ENCODE measurements around the gene PLP1.
"Not testable (repeated sequence)": the region's sequence is repeated elsewhere in the genome, so short reads cannot be mapped to it uniquely, and the experiment has no call there.

The PLP1 gene

DNA sequence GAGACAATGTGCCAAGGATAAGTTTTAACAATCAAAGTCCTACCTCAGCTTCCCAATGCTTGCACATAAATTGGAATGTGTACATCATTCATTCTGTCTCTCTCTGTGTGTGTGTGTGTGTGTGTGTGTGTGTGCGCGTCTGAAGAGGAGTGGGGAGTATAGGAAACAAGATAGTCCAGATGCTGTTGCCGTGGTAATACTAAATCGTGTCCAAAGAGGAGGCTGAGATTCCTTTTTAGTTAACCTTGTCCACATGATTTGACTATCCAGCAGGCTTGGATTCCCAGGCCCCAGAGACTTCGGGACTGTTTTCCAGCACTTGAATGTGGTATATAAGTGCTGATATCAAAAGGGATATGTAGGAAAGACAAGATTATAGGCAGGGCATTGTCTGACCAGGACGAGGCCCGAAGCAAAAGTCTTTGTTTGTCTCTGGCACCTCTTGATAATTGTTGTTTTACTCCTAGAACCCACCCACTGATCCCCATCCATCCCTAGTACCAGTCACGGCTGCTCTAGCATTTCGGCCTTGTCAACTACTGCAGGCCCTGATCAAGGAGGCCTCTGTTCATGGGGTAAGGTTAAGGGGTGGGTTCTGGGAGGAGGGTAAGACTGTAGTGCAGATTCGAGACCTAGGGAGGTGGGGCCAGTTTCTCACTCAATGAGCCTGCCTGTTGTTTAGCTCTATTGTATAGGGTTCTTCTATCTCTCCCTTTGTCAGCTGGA, 3.9 kb downstream of the PLP1 start:
- FAIRE-seq (no peak), DNase-seq (ENCODE audit: low spot score) (no peak)

DNA sequence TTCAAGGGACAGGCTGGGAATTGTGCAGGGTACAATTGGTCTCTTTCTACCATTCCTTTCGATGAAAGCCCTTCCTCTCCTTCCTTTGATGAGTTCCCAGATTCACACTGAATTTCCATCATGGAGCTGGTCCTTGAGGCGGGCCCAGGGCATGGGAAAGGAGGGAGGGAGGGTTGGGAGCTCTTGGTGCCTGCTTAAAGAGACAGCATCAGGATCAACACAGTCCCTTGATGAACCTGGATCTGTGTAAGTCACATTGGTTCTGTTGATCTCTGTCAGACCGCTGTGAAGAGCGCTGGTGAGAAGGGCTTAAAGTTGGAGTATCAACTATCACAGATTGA, 4.4 kb downstream of the PLP1 start:
- DNase-seq (ENCODE audit: low spot score) (no peak), FAIRE-seq (no peak)

GRCh38 chrX:103781706-103782105, 5.1 kb downstream of the PLP1 start:
- DNase-seq (ENCODE audit: low spot score) = no peak
- no peak for FAIRE-seq

DNA sequence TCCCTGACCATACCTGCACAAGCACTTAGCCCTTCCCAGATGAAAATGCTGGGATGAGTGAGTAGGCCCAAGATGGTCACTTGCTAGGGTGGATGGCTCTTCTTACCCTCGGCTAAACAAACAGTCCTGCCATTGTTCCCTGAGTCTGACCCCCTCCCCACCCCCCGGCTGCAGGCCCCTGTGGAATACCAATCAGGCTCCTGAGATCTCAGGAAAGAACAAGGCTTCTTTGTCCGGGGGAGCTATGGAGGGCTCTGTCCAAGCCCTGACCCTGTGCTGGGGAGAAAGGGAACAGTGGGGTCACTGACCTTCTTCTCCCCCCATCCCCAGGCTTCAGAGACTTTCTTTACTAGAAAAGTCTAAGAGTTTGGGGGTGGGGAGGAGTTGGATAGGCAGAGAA, 6.0 kb downstream of the PLP1 start:
- FAIRE-seq = no peak
- no peak for DNase-seq (ENCODE audit: low spot score)

- FAIRE-seq = no peak
- DNase-seq (ENCODE audit: low spot score) = no peak
Observed at GRCh38 chrX:103783196-103783595, 6.6 kb downstream of the PLP1 start.

GRCh38 chrX:103783971-103784370, 7.3 kb downstream of the PLP1 start:
- DNase-seq (ENCODE audit: low spot score) (no peak), FAIRE-seq (no peak)

- FAIRE-seq = no peak
- no peak for DNase-seq (ENCODE audit: low spot score)
Observed at GRCh38 chrX:103789004-103789403, 12.4 kb downstream of the PLP1 start.

GRCh38 chrX:103791228-103791627, 14.6 kb downstream of the PLP1 start:
- DNase-seq (ENCODE audit: low spot score) = no peak
- no peak for FAIRE-seq

DNA sequence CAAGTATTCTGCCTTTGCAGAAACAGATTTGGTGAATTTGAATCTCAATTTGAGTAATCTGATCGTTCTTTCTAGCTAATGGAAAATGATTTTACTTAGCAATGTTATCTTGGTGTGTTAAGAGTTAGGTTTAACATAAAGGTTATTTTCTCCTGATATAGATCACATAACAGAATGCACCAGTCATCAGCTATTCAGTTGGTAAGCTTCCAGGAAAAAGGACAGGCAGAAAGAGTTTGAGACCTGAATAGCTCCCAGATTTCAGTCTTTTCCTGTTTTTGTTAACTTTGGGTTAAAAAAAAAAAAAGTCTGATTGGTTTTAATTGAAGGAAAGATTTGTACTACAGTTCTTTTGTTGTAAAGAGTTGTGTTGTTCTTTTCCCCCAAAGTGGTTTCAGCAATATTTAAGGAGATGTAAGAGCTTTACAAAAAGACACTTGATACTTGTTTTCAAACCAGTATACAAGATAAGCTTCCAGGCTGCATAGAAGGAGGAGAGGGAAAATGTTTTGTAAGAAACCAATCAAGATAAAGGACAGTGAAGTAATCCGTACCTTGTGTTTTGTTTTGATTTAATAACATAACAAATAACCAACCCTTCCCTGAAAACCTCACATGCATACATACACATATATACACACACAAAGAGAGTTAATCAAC, 15.3 kb downstream of the PLP1 start:
- FAIRE-seq (no peak), DNase-seq (ENCODE audit: low spot score) (no peak)

- FAIRE-seq = no peak
- DNase-seq (ENCODE audit: low spot score) = no peak
Observed at GRCh38 chrX:103792916-103793544, 16.4 kb downstream of the PLP1 start.

GRCh38 chrX:103793545-103793940, 16.9 kb downstream of the PLP1 start:
- no peak for FAIRE-seq

GRCh38 chrX:103794119-103794518, 17.5 kb downstream of the PLP1 start:
- DNase-seq (ENCODE audit: low spot score) (no peak), FAIRE-seq (no peak)

More at GRCh38 chrX:103793545-103793940, 16.9 kb downstream of the PLP1 start:
- no peak for DNase-seq (ENCODE audit: low spot score)

- no peak for DNase-seq (ENCODE audit: low spot score)
- no peak for FAIRE-seq
Observed at GRCh38 chrX:103797691-103798090, 21.1 kb downstream of the PLP1 start.

GRCh38 chrX:103800318-103800717, 23.7 kb downstream of the PLP1 start:
- DNase-seq (ENCODE audit: low spot score) (no peak), FAIRE-seq (no peak)

GRCh38 chrX:103805860-103806259, 29.2 kb downstream of the PLP1 start:
- DNase-seq (ENCODE audit: low spot score) (no peak), FAIRE-seq (no peak)

GRCh38 chrX:103806862-103807474, 30.3 kb downstream of the PLP1 start:
- DNase-seq (ENCODE audit: low spot score) (no peak), FAIRE-seq (no peak)

GRCh38 chrX:103811858-103812257, 35.2 kb downstream of the PLP1 start:
- FAIRE-seq (no peak), DNase-seq (ENCODE audit: low spot score) (no peak)

DNA sequence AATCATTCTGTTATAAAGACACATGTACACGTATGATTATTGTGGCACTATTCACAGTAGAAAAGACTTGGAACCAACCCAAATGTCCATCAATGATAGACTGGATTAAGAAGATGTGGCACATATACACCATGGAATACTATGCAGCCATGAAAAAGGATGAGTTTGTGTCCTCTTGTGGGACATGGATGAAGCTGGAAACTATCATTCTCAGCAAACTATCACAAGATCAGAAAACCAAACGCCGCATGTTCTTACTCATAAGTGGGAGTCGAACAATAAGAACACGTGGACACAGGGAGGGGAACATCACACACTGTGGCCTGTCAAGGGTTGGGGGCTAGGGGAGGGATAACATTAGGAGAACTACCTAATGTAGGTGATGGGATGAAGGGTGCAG, 40.5 kb downstream of the PLP1 start:
- FAIRE-seq; DNase-seq (ENCODE audit: low spot score): not testable (repeated sequence)

GRCh38 chrX:103817502-103817901, 40.9 kb downstream of the PLP1 start:
- no peak for DNase-seq (ENCODE audit: low spot score)

GRCh38 chrX:103818842-103819619, 42.4 kb downstream of the PLP1 start:
- no peak for DNase-seq (ENCODE audit: low spot score)
- FAIRE-seq = no peak

More at GRCh38 chrX:103817502-103817901, 40.9 kb downstream of the PLP1 start:
- FAIRE-seq = no peak

- not testable (repeated sequence) for DNase-seq (ENCODE audit: low spot score); FAIRE-seq
Observed at GRCh38 chrX:103820802-103821201, 44.2 kb downstream of the PLP1 start.
